AG09309 (cell line): ENCODE results near the gene KIRREL2.

Experiments
- DNase-seq: peaks from one replicate; pipeline ENCODE4 v3.0.0-alpha.2; 2010; ENCODE audit warnings: low read depth
- H3K4me3 ChIP-seq: 2 replicates; pipeline ENCODE4 v1.5.1; 2011; ENCODE audit warnings: mild to moderate bottlenecking, low read depth, low read length, moderate library complexity; ENCODE audit not compliant: control insufficient read depth
- CTCF ChIP-seq: IDR thresholded peaks from 2 replicates; pipeline ENCODE4 v1.5.1; 2011; ENCODE audit warnings: mild to moderate bottlenecking, low read depth, low read length, inconsistent platforms; ENCODE audit not compliant: insufficient read depth, control insufficient read depth; ENCODE audit errors: missing control alignments

Gene KIRREL2

GRCh38 chr19:35845215-35846037 lies 11.3 kb upstream of the KIRREL2 start:
- DNase-seq: no peak
- H3K4me3 ChIP-seq: no peak overlapping the region

GRCh38 chr19:35846038-35846668 lies 10.6 kb upstream of the KIRREL2 start:
- DNase-seq: no peak
- no peak for TF ChIP-seq CTCF
- no peak overlapping the region for H3K4me3 ChIP-seq

More at GRCh38 chr19:35845215-35846037, 11.3 kb upstream of the KIRREL2 start:
- TF ChIP-seq CTCF: no peak

GRCh38 chr19:35847911-35848310 lies 8.8 kb upstream of the KIRREL2 start:
- TF ChIP-seq CTCF: no peak

GRCh38 chr19:35848486-35848885 lies 8.2 kb upstream of the KIRREL2 start:
- H3K4me3 ChIP-seq: no peak overlapping the region
- no peak for DNase-seq
- TF ChIP-seq CTCF: no peak

More at GRCh38 chr19:35847911-35848310, 8.8 kb upstream of the KIRREL2 start:
- no peak overlapping the region for H3K4me3 ChIP-seq
- no peak for DNase-seq

GRCh38 chr19:35848919-35849505 lies 7.7 kb upstream of the KIRREL2 start:
- no peak for TF ChIP-seq CTCF
- no peak overlapping the region for H3K4me3 ChIP-seq

GRCh38 chr19:35851213-35852028 lies 5.3 kb upstream of the KIRREL2 start:
- TF ChIP-seq CTCF: no peak
- no peak for DNase-seq
- H3K4me3 ChIP-seq: no peak overlapping the region

More at GRCh38 chr19:35848919-35849505, 7.7 kb upstream of the KIRREL2 start:
- no peak for DNase-seq
